Fibroblast of villous mesenchyme (primary cell): Measurements from ENCODE around the gene KCNT1. TPM values are rescaled to one million over a fixed set of nuclear protein-coding genes. Genes with fewer than 3 reads are reported as not detected.

Experiments
- DNase-seq: peaks from one replicate; pipeline ENCODE4 v3.0.0-alpha.2; 2010; ENCODE audit warnings: low read depth
- H3K4me3 ChIP-seq: 2 replicates; pipeline ENCODE4 v1.5.1; 2011; ENCODE audit warnings: low read depth, mild to moderate bottlenecking, low read length
- CTCF ChIP-seq: IDR thresholded peaks from 2 replicates; pipeline ENCODE4 v1.5.1; 2012; ENCODE audit warnings: low read depth, mild to moderate bottlenecking, low read length; ENCODE audit not compliant: insufficient read depth
- total RNA-seq: library from RNA; depleted of rRNA; stranded (reverse); fragments of >200 nt; gene quantifications from 2 replicates; pipeline ENCODE4 v1.2.3, GENCODE V29; 2012

The KCNT1 gene
- total RNA-seq, 1 donor, result not detected

GRCh38 chr9:135662758-135663450 lies 39.1 kb upstream of the KCNT1 start, which contains the start of gene LCN9:
TSS of gene LCN9 (plus strand) at chr9:135663309. CDS start at chr9:135663322, 13 bp downstream.
- H3K4me3 ChIP-seq, result no peak within 1 kb of the TSS
- TF ChIP-seq CTCF, result no peak
- DNase-seq, result no peak

GRCh38 chr9:135663451-135663770 lies 38.6 kb upstream of the KCNT1 start:
- no peak for DNase-seq
- no peak for TF ChIP-seq CTCF
- no peak overlapping the region for H3K4me3 ChIP-seq

- no peak for DNase-seq
- no peak overlapping the region for H3K4me3 ChIP-seq
- no peak for TF ChIP-seq CTCF
Measured at GRCh38 chr9:135663857-135664256, 38.1 kb upstream of the KCNT1 start.

GRCh38 chr9:135664266-135664665 lies 37.7 kb upstream of the KCNT1 start:
- TF ChIP-seq CTCF, result no peak
- no peak overlapping the region for H3K4me3 ChIP-seq
- DNase-seq, result no peak

- no peak for TF ChIP-seq CTCF
- no peak for DNase-seq
- no peak overlapping the region for H3K4me3 ChIP-seq
Measured at GRCh38 chr9:135664801-135665794, 36.9 kb upstream of the KCNT1 start.

GRCh38 chr9:135665795-135666189 lies 36.2 kb upstream of the KCNT1 start:
- no peak for DNase-seq
- H3K4me3 ChIP-seq, result no peak overlapping the region
- TF ChIP-seq CTCF, result no peak
